Measurements from ENCODE around the gene POFUT2.

DNA sequence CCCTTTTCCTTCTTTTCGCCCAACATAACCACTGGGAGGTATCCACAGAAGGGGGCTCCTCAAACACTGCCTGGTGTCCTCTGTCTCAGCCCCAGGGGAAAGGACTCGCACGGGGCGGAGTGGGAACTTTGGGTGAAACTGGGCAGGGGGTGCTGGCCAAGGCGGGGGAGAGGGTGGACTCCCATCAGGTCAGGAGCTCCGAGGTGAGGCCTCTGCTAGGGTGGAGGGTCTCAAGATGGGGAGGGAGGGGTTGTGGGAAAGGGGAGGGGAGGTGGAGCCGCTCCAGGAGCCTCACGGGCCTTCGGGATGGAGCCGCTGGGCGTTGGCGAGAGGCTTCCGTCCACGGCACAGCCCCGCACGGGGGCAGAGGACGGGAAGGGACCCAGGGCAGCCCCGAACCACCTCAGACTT lies 43.2 kb upstream of the POFUT2 start:
- TF ChIP-seq, protein P1, sequence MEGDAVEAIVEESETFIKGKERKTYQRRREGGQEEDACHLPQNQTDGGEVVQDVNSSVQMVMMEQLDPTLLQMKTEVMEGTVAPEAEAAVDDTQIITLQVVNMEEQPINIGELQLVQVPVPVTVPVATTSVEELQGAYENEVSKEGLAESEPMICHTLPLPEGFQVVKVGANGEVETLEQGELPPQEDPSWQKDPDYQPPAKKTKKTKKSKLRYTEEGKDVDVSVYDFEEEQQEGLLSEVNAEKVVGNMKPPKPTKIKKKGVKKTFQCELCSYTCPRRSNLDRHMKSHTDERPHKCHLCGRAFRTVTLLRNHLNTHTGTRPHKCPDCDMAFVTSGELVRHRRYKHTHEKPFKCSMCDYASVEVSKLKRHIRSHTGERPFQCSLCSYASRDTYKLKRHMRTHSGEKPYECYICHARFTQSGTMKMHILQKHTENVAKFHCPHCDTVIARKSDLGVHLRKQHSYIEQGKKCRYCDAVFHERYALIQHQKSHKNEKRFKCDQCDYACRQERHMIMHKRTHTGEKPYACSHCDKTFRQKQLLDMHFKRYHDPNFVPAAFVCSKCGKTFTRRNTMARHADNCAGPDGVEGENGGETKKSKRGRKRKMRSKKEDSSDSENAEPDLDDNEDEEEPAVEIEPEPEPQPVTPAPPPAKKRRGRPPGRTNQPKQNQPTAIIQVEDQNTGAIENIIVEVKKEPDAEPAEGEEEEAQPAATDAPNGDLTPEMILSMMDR (IDR thresholded peaks at IDR 0.05; ENCODE audit: poor library complexity, severe bottlenecking): no peak
- TF ChIP-seq SMC3 (conservative IDR thresholded peaks at IDR 0.05; ENCODE audit: poor library complexity) (no peak), EZH2 (IDR thresholded peaks at IDR 0.05; ENCODE audit: borderline replicate concordance, insufficient read depth, low read length, poor library complexity, severe bottlenecking) (no peak)
